SK-N-SH (cell line): ENCODE data around the gene TASP1. TPM values are rescaled to one million over a fixed set of nuclear protein-coding genes. Genes with fewer than 3 reads are reported as not detected.

Experiments used
- CTCF ChIA-PET: fragments of 300-600, 350-600 bp; formaldehyde crosslinking; extraction: SDS; loops from one replicate; lab custom pipeline; 2021; lab: Yijun Ruan, JAX
- POLR2A ChIA-PET: fragments of 350-600 bp; sonication (Branson Sonifier 250); formaldehyde crosslinking; extraction: SDS; loops from one replicate; lab custom pipeline; 2020; ENCODE audit warnings: antibody characterized with exemption, inconsistent platforms; lab: Yijun Ruan, JAX
- DNase-seq: peaks from one replicate; pipeline ENCODE4 v3.0.0; 2012
- H2AFZ ChIP-seq: fragments of 200-600 bp; sonication (generic); 2 replicates; pipeline ENCODE4 v1.8.1; 2016; ENCODE audit warnings: antibody characterized with exemption, mild to moderate bottlenecking, low read depth
- H3F3A ChIP-seq: fragments of 200-600 bp; sonication (generic); replicated peaks from 2 replicates; pipeline ENCODE3; 2016; ENCODE audit warnings: antibody characterized with exemption, mild to moderate bottlenecking; ENCODE audit not compliant: insufficient read depth
- H3K27ac ChIP-seq, 2 experiments: fragments of 200-500 bp in 1 of 2; fragments of 200-600 bp in 1 of 2; sonication (Bioruptor generic) in 1 of 2; sonication (generic), shearing (Covaris generic) in 1 of 2; 2 replicates each; pipeline versions ENCODE4 v1.5.1 to v1.6.1; 2014 to 2016; ENCODE audit warnings: low read depth in 2 of 2, inconsistent platforms in 1 of 2, low read length in 1 of 2, mild to moderate bottlenecking in 1 of 2, mixed read lengths in 1 of 2
- H3K27me3 ChIP-seq: fragments of 200-600 bp; sonication (generic), shearing (Covaris generic); 2 replicates; pipeline ENCODE4 v1.6.1; 2016; ENCODE audit warnings: mixed run types; ENCODE audit not compliant: insufficient read depth
- H3K36me3 ChIP-seq, 2 experiments: fragments of 200-500 bp in 1 of 2; fragments of 200-600 bp in 1 of 2; sonication (Bioruptor generic) in 1 of 2; sonication (generic) in 1 of 2; replicated peaks in 1 of 2; 2 replicates each; pipeline versions ENCODE3 to v1.5.1; 2014 to 2016; ENCODE audit warnings: low read length in 1 of 2, mild to moderate bottlenecking in 1 of 2; ENCODE audit not compliant: insufficient read depth in 2 of 2, control insufficient read depth in 1 of 2
- H3K4me1 ChIP-seq, 2 experiments: fragments of 200-500 bp in 1 of 2; fragments of 200-600 bp in 1 of 2; sonication (Bioruptor generic) in 1 of 2; sonication (generic), shearing (Covaris generic) in 1 of 2; 2 replicates each; pipeline versions ENCODE4 v1.5.1 to v1.6.1; 2014 to 2016; ENCODE audit warnings: low read depth in 1 of 2, low read length in 1 of 2, mixed run types in 1 of 2; ENCODE audit not compliant: insufficient read depth in 2 of 2, control insufficient read depth in 1 of 2
- H3K4me2 ChIP-seq: fragments of 200-600 bp; sonication (generic), shearing (Covaris generic); 2 replicates; pipeline ENCODE4 v1.6.1; 2017; ENCODE audit warnings: mixed run types
- H3K4me3 ChIP-seq, 2 experiments: fragments of 200-500 bp in 1 of 2; fragments of 200-600 bp in 1 of 2; sonication (Bioruptor generic) in 1 of 2; sonication (generic), shearing (Covaris generic) in 1 of 2; 2 replicates each; pipeline versions ENCODE4 v1.5.1 to v1.8.1; 2014 to 2016; ENCODE audit warnings: low read depth in 2 of 2, inconsistent platforms in 1 of 2, low read length in 1 of 2, mild to moderate bottlenecking in 1 of 2, mixed read lengths in 1 of 2, moderate library complexity in 1 of 2
- H3K79me2 ChIP-seq: fragments of 200-600 bp; sonication (generic); 2 replicates; pipeline ENCODE4 v1.8.1; 2017; ENCODE audit warnings: mild to moderate bottlenecking; ENCODE audit not compliant: insufficient read depth
- H3K9ac ChIP-seq: fragments of 200-600 bp; sonication (generic); 2 replicates; pipeline ENCODE4 v1.6.1; 2017; ENCODE audit warnings: mixed run types
- H3K9me2 ChIP-seq: fragments of 200-600 bp; sonication (generic); 2 replicates; pipeline ENCODE4 v1.6.1; 2017; ENCODE audit warnings: mixed run types
- H3K9me3 ChIP-seq: fragments of 200-600 bp; sonication (generic); 2 replicates; pipeline ENCODE4 v1.6.1; 2017; ENCODE audit warnings: mixed run types, mild to moderate bottlenecking, moderate library complexity
- H4K20me1 ChIP-seq: fragments of 200-600 bp; sonication (generic); 2 replicates; pipeline ENCODE4 v1.6.1; 2017; ENCODE audit warnings: mild to moderate bottlenecking, mixed run types; ENCODE audit not compliant: insufficient read depth
- CHD2 ChIP-seq: fragments of 150-350 bp; IDR thresholded peaks from 2 replicates; pipeline ENCODE4 v1.6.1; 2018; ENCODE audit warnings: low read length; ENCODE audit not compliant: partially characterized antibody
- EP300 ChIP-seq, 2 experiments: IDR thresholded peaks; 2 replicates each; pipeline versions ENCODE4 v1.4.0 to v1.6.1; 2012; ENCODE audit warnings: borderline replicate concordance in 1 of 2, low read depth in 1 of 2, low read length in 1 of 2
- FOSL2 ChIP-seq: IDR thresholded peaks from 2 replicates; pipeline ENCODE4 v1.4.0; 2012; ENCODE audit warnings: low read depth, mild to moderate bottlenecking, moderate library complexity, borderline replicate concordance
- FOXJ3 ChIP-seq: sonication (generic); formaldehyde crosslinking; IDR thresholded peaks from 2 replicates; pipeline ENCODE4 v1.5.1; 2020; ENCODE audit warnings: mild to moderate bottlenecking, missing genetic modification reagents
- IRF3 ChIP-seq: fragments of 150-350 bp; IDR thresholded peaks from 2 replicates; pipeline ENCODE4 v1.6.1; 2016; ENCODE audit warnings: mild to moderate bottlenecking, low read depth, low read length
- MAX ChIP-seq: IDR thresholded peaks from 2 replicates; pipeline ENCODE4 v1.4.0; 2012; ENCODE audit warnings: low read depth
- NFIC ChIP-seq: IDR thresholded peaks from 2 replicates; pipeline ENCODE4 v1.4.0; 2012; ENCODE audit warnings: borderline replicate concordance
- POLR2AphosphoS5 ChIP-seq: IDR thresholded peaks from 2 replicates; pipeline ENCODE4 v1.6.1; 2012; ENCODE audit warnings: low read depth, low read length
- TEAD4 ChIP-seq: IDR thresholded peaks from 2 replicates; pipeline ENCODE4 v1.4.0; 2012; ENCODE audit warnings: mild to moderate bottlenecking, borderline replicate concordance; ENCODE audit not compliant: insufficient read depth
- ZBTB33 ChIP-seq: IDR thresholded peaks from 2 replicates; pipeline ENCODE4 v1.4.0; 2012; ENCODE audit warnings: low read depth, borderline replicate concordance
- WGBS: methylation state at CpG from one replicate; pipeline ENCODE4 v1.1.6; 2017; ENCODE audit warnings: low lambda C conversion rate; 5-methylcytosine and 5-hydroxymethylcytosine counted together
- polyA plus RNA-seq, 3 experiments: library from polyadenylated mRNA; depleted of rRNA; stranded (reverse); fragments of >200 nt; gene quantifications; 2 replicates each; pipeline ENCODE4 v1.2.3, GENCODE V29; 2012
- TF ChIP-seq, protein P1 (sequence below): fragments of 200-600 bp; sonication (generic); IDR thresholded peaks from 2 replicates; pipeline ENCODE4 v1.6.1; 2017; ENCODE audit warnings: antibody characterized with exemption, mild to moderate bottlenecking, moderate library complexity

Gene TASP1
- polyA plus RNA-seq, 1 of the 3 experiments (the other 2 are of a cell fraction), result 5.9 TPM

DNA sequence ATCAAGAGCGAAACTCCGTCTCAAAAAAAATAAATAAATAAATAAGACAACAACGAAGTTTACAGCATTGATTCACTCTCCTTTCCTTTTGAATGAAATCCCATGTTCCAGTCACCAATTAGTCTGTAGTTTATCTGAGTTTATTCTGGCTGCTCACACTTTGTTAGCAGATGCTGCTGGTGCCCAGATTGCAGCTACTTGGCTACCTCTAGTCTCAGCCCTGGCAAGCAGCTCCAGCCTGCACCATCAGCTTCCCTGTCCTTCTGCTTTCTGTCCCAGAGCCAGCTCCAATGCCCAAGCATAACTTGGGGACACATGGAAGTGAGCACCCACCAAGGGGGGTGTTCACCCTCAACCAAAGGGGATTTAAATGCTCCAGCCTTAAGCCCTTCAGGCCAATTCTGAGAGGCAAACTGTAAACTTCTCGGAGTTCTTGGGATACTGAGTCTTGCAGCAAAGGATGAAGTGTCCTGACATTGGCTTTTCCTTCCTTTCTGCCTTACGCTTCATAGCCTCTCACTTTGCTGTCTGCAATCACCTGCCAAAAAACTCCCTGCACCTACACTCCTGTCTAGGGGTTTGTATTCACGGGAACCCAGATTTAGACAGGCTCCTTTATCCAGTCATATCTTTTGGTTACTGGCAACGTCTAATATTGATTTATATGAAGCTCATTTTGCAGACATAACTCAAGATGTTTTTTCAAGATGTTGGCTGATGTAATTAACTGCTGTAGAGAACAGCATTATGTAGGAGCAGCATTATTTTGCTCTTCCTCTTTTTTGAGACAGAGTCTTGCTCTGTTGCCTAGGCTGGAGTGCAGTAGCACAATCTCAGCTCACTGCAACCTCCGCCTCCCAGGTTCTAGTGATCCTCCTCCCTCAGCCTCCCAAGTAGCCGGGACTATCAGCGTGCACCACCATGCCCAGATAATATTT, 9.8 kb upstream of the TASP1 start:
- no peaks in the 10 kb centered on the region for H3K9me2 ChIP-seq
- no peak overlapping the region for H3K27ac ChIP-seq
- TF ChIP-seq FOXJ3 (CRISPR knock-in tag) (no peak), CHD2 (no peak), POLR2AphosphoS5 (no peak), MAX (no peak), IRF3 (no peak), NFIC (no peak), FOSL2 (no peak), EP300 (IDR thresholded peaks at IDR 0.05; ENCODE audit: borderline replicate concordance in 1 of 2, low read depth in 1 of 2, low read length in 1 of 2) (no peak), TEAD4 (no peak), ZBTB33 (no peak)
- TF ChIP-seq, protein P1, sequence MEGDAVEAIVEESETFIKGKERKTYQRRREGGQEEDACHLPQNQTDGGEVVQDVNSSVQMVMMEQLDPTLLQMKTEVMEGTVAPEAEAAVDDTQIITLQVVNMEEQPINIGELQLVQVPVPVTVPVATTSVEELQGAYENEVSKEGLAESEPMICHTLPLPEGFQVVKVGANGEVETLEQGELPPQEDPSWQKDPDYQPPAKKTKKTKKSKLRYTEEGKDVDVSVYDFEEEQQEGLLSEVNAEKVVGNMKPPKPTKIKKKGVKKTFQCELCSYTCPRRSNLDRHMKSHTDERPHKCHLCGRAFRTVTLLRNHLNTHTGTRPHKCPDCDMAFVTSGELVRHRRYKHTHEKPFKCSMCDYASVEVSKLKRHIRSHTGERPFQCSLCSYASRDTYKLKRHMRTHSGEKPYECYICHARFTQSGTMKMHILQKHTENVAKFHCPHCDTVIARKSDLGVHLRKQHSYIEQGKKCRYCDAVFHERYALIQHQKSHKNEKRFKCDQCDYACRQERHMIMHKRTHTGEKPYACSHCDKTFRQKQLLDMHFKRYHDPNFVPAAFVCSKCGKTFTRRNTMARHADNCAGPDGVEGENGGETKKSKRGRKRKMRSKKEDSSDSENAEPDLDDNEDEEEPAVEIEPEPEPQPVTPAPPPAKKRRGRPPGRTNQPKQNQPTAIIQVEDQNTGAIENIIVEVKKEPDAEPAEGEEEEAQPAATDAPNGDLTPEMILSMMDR, result no peak
- H3K9ac ChIP-seq, result no peak overlapping the region
- H3K79me2 ChIP-seq, result no peaks in the 10 kb centered on the region
- H3K36me3 ChIP-seq, result no peaks in the 10 kb centered on the region
- no peak for DNase-seq
- no peaks in the 10 kb centered on the region for H3K27me3 ChIP-seq
- no peak overlapping the region for H3K4me3 ChIP-seq
- POLR2A ChIA-PET, result no interaction called here
- CTCF ChIA-PET, result interaction anchor here (0.7 to 2.0 kb wide), 4 partner anchors 8 to 135 kb away, joined by 3 to 6 read pairs (median 4); partner anchors contain the start of genes ESF1 and NDUFAF5
- H3K4me1 ChIP-seq, result peaks cover 0 to 19% of the 10 kb centered on the region in 2 experiments; a peak in 1 of 4 replicates
- WGBS, result 68% methylated on average over 10 of the region's 10 CpGs
- H3K4me2 ChIP-seq, result no peak overlapping the region
- no peaks in the 10 kb centered on the region for H3K9me3 ChIP-seq
- no peaks in the 10 kb centered on the region for H4K20me1 ChIP-seq
- no peaks in the 10 kb centered on the region for H3F3A ChIP-seq
- no peak overlapping the region for H2AFZ ChIP-seq
